HG02571 (cell line): ENCODE results near the gene IRF4.

ENCODE experiments used
- ATAC-seq: cut with Tn5 transposase; IDR thresholded peaks from one replicate; pipeline ENCODE4 v1.9.1; 2021; ENCODE audit warnings: mild to moderate bottlenecking, moderate library complexity; ENCODE audit not compliant: unreplicated experiment

IRF4 gene

GRCh38 chr6:395432-396125 lies 4.0 kb downstream of the IRF4 start:
- no peak for ATAC-seq

- no peak for ATAC-seq
Measured at GRCh38 chr6:396126-396520, 4.6 kb downstream of the IRF4 start.

- ATAC-seq, result no peak
Measured at GRCh38 chr6:397056-397455, 5.5 kb downstream of the IRF4 start.

GRCh38 chr6:397604-398003 lies 6.1 kb downstream of the IRF4 start:
- no peak for ATAC-seq

GRCh38 chr6:398065-398464 lies 6.5 kb downstream of the IRF4 start:
- ATAC-seq, result no peak

GRCh38 chr6:398558-399078 lies 7.1 kb downstream of the IRF4 start:
- ATAC-seq, result no peak

GRCh38 chr6:399785-400534 lies 8.4 kb downstream of the IRF4 start:
- no peak for ATAC-seq

GRCh38 chr6:400815-401214 lies 9.3 kb downstream of the IRF4 start:
- no peak for ATAC-seq

- ATAC-seq, result no peak
Measured at GRCh38 chr6:401239-401993, 9.9 kb downstream of the IRF4 start.

- ATAC-seq, result no peak
Measured at GRCh38 chr6:401994-402640, 10.6 kb downstream of the IRF4 start.

GRCh38 chr6:402901-403658 lies 11.5 kb downstream of the IRF4 start:
- no peak for ATAC-seq

GRCh38 chr6:403659-404655 lies 12.4 kb downstream of the IRF4 start:
- ATAC-seq, result no peak

GRCh38 chr6:404685-405423 lies 13.3 kb downstream of the IRF4 start:
- ATAC-seq, result no peak

- ATAC-seq, result no peak
Measured at GRCh38 chr6:408148-408547, 16.6 kb downstream of the IRF4 start.

- no peak for ATAC-seq
Measured at GRCh38 chr6:408599-409102, 17.1 kb downstream of the IRF4 start.

- ATAC-seq, result no peak
Measured at GRCh38 chr6:409370-409972, 17.9 kb downstream of the IRF4 start.

- ATAC-seq, result no peak
Measured at GRCh38 chr6:410555-411395, 19.2 kb downstream of the IRF4 start.
